ENCODE data around the gene RBM23.
"Not testable (repeated sequence)": the region's sequence is repeated elsewhere in the genome, so short reads cannot be mapped to it uniquely, and the experiment has no call there.

Gene RBM23

GRCh38 chr14:22918804-22919600 lies at the start of gene RBM23:
Gene RBM23, minus strand, starts transcription at chr14:22919149.
- DNase-seq: peak; percentile 99
- in situ Hi-C loops (cut with HindIII; ENCODE audit: low pct_ligation_motif_present, low pct_unique_long_range_greater_than_20kb, low sequenced_read_pairs): no loop called here

GRCh38 chr14:22966783-22967269 lies 47.9 kb upstream of the RBM23 start:
- in situ Hi-C loops (cut with HindIII; ENCODE audit: low pct_ligation_motif_present, low pct_unique_long_range_greater_than_20kb, low sequenced_read_pairs): no loop called here
- no peak for DNase-seq

GRCh38 chr14:22965916-22966782 lies 47.2 kb upstream of the RBM23 start:
- DNase-seq; in situ Hi-C loops (cut with HindIII; ENCODE audit: low pct_ligation_motif_present, low pct_unique_long_range_greater_than_20kb, low sequenced_read_pairs): not testable (repeated sequence)

- in situ Hi-C loops (cut with HindIII; ENCODE audit: low pct_ligation_motif_present, low pct_unique_long_range_greater_than_20kb, low sequenced_read_pairs): no loop called here
- DNase-seq: no peak
These were observed 43.2 kb upstream of the RBM23 start for GRCh38 chr14:22962061-22962676.

GRCh38 chr14:22955702-22956569 lies 37.0 kb upstream of the RBM23 start:
- in situ Hi-C loops (cut with HindIII; ENCODE audit: low pct_ligation_motif_present, low pct_unique_long_range_greater_than_20kb, low sequenced_read_pairs): no loop called here
- DNase-seq: no peak

GRCh38 chr14:22952418-22952817 lies 33.5 kb upstream of the RBM23 start:
- in situ Hi-C loops (cut with HindIII; ENCODE audit: low pct_ligation_motif_present, low pct_unique_long_range_greater_than_20kb, low sequenced_read_pairs): no loop called here
- DNase-seq: no peak

DNA sequence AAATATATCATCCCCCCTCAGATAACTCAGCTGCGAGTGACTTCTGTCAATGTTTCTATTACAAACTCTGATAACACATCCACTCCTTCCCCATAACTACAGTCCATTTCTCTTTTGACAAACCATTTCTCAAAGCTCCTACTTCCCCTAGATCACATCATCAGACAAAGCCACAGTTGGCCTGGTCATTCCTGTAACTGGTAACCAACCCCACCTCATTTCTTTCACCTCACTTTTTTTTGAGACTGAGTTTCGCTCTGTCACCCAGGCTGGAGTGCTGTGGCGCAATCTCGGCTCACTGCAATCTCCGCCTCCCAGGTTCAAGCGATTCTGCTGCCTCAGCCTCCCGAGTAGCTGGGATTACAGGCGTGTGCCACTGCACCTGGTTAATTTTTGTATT lies 32.8 kb upstream of the RBM23 start:
- in situ Hi-C loops (cut with HindIII; ENCODE audit: low pct_ligation_motif_present, low pct_unique_long_range_greater_than_20kb, low sequenced_read_pairs): not testable (repeated sequence)

DNA sequence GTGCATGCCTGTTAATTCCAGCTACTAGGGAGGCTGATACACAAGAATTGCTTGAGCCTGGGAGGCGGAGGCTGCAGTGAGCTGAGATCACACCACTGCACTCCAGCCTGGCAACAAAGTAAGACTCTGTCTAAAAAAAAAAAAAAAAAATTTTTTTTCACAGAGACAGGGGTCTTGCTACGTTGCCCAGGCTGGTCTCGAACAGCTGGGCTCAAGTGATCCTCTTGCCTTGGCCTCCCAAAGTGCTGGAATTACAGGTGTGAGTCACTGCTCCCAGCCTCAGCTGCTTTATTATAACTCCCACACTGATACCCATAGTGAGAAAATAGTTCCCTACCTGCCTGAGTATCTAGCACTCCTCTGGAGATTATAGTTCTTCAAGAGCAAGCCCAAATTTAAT lies 26.7 kb upstream of the RBM23 start:
- no peak for DNase-seq
- in situ Hi-C loops (cut with HindIII; ENCODE audit: low pct_ligation_motif_present, low pct_unique_long_range_greater_than_20kb, low sequenced_read_pairs): no loop called here

More for the DNA sequence above, 32.8 kb upstream of the RBM23 start:
- not testable (repeated sequence) for DNase-seq

GRCh38 chr14:22939684-22940083 lies 20.7 kb upstream of the RBM23 start:
- in situ Hi-C loops (cut with HindIII; ENCODE audit: low pct_ligation_motif_present, low pct_unique_long_range_greater_than_20kb, low sequenced_read_pairs): no loop called here
- no peak for DNase-seq

GRCh38 chr14:22935156-22935555 lies 16.2 kb upstream of the RBM23 start:
- in situ Hi-C loops (cut with HindIII; ENCODE audit: low pct_ligation_motif_present, low pct_unique_long_range_greater_than_20kb, low sequenced_read_pairs): no loop called here
- DNase-seq: no peak

DNA sequence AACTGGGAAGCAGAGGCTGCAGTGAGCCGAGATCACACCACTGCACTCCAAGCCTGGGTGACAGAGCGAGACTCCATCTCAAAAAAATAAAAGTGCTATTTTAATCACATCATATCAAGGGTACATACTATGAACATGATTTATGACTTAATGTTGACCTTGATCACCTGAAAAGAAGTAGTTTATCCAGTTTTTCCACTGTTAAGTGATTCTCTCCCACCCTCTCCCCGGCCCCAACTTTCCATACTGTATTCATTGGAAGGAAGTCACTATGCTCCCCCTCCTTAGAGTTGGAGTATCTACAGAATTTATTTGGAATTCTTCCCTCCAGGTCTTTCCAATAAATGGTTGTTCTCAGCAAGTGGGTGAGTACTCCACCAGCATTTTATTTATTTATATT lies 13.2 kb upstream of the RBM23 start:
- in situ Hi-C loops (cut with HindIII; ENCODE audit: low pct_ligation_motif_present, low pct_unique_long_range_greater_than_20kb, low sequenced_read_pairs): no loop called here
- DNase-seq: no peak

DNA sequence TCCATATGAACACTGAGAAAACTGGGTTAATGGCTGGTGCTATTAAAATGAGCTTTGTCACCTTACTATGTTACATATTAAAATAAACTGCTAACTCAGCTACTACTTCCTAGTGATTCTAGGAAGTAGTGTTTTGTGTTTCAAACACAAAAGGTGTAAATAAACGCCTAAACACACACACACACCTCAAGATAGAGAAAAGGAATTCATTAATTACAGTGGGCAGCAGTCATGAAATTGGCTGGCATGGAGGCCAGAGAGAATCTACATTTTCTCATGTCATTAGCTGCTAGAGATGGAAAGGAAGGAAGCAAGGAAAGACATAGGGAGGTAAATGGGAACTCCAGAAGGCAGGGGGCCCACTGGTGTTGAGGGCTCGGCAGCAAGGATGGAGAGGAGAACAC lies 11.0 kb upstream of the RBM23 start:
- DNase-seq: no peak
- in situ Hi-C loops (cut with HindIII; ENCODE audit: low pct_ligation_motif_present, low pct_unique_long_range_greater_than_20kb, low sequenced_read_pairs): no loop called here

DNA sequence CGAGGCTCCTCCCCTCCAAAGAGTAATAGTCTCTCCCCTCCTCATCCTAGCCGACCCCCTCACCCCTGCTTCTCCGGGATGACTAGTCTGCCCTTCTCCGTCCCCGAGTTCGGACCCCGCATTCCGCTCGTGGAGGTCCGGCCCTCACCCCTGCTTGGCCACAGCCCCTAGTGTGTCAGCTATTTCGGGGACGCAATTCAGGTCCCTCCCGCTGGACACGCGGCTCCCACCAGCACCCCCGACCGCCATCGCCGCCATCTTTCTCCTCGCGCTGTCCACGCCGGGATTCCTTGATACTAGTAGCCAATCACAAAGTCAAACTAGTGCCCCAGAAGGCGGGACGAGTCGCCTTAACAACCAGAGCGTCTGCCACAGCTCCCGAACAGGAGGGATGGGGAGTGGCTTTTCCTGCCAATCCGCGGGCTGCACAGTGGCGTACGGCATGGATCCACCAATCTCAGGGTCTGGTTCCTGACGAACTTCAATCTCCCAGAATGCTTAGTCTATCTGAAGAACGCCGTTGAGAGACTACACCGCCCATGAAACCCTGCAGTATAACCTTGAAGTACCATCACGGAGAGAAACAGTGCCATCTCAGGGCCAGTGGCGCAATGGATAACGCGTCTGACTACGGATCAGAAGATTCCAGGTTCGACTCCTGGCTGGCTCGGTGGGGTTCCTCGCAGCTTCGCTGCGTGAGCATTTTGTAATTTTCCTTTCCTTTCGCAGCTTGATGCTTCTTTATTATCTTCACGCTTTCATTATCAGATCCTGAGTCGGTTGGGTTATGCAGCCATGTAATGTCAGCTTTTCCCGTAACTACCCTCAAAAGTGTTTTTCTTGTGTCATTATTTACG lies 10.4 kb upstream of the RBM23 start, which contains the start of gene PRMT5:
PRMT5 (minus strand) TSS at position 273 of the 857 bp plus-strand sequence; CDS start at position 258, 15 bp downstream.
- in situ Hi-C loops (cut with HindIII; ENCODE audit: low pct_ligation_motif_present, low pct_unique_long_range_greater_than_20kb, low sequenced_read_pairs): no loop called here
- peak; percentile 98 for DNase-seq

DNA sequence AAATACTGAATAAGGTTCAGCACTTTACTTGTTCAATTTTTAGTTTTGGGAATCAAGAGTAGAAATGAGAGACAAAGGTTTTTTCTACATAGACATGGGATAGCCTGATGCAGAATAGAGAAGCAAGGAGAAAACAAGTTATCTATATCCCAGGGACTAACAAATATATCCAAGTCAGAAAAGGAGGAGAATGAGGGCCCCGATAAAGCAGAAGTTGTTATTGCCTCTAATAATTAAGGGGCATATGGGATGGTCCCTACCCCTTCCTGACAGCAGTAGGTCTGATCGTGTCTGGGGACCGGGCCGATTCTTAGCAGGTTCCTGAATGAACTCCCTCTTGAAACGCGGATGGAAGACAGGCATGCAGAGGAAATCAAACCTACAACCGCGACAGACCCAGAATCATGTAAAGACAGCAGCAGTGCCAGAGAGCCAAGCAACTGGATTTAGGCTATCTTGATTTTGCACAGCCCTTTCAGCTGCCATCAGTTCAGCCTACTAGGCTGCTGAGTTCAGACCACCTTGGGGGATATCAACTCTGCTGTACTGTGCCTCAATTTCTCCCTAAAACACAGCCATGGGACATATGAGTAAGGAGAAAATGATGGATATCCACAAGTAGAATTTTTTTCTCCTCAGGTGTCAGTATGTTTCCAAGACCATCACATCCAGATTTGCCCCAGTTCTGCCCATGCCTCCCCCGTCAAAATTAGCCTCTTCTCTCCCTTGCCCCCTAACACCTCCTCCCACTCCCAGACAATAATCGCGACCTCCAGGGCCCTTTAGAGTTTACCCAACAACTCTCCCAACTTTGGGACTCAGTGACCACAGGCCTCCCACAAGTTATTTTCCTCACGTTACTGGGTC lies 9.5 kb upstream of the RBM23 start:
- DNase-seq: no peak
- in situ Hi-C loops (cut with HindIII; ENCODE audit: low pct_ligation_motif_present, low pct_unique_long_range_greater_than_20kb, low sequenced_read_pairs): no loop called here

DNA sequence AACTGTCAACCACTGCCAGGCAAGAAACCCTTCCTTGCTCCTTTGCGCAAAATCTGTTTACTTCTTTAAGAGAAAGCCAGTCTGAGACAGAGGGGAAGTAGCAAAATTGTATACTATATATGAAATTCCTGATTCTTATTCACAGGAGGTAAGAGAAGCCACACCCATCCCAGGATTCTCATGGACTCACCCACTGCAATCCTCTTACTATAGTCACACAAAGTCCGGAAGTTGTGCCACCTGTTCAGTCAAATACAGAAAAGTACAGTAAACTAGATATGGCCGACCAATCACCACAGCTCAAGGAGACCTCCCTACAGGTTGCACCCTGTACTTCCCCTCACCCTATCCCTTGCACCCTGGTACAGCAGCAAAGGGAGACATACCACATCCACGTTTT lies 7.4 kb upstream of the RBM23 start:
- DNase-seq: no peak
- in situ Hi-C loops (cut with HindIII; ENCODE audit: low pct_ligation_motif_present, low pct_unique_long_range_greater_than_20kb, low sequenced_read_pairs): no loop called here

GRCh38 chr14:22925513-22925912 lies 6.6 kb upstream of the RBM23 start:
- no peak for DNase-seq
- in situ Hi-C loops (cut with HindIII; ENCODE audit: low pct_ligation_motif_present, low pct_unique_long_range_greater_than_20kb, low sequenced_read_pairs): no loop called here

Data from ACHN (cell line).